GM19324 (cell line): ENCODE data around the gene DDX41.
"Not testable (repeated sequence)": the region's sequence is repeated elsewhere in the genome, so short reads cannot be mapped to it uniquely, and the experiment has no call there.

Experiments used
- ATAC-seq: cut with Tn5 transposase; IDR thresholded peaks from one replicate; pipeline ENCODE4 v1.9.1; 2021; ENCODE audit warnings: mild to moderate bottlenecking, moderate library complexity; ENCODE audit not compliant: unreplicated experiment, low FRiP score

The DDX41 gene

GRCh38 chr5:177516601-177517568, at the start of gene DDX41:
Gene DDX41, minus strand, starts transcription at chr5:177516961. Its CDS starts 16 bp downstream, at chr5:177516945.
- ATAC-seq: peak; percentile 83

GRCh38 chr5:177565046-177565445, 48.3 kb upstream of the DDX41 start:
- no peak for ATAC-seq

GRCh38 chr5:177559446-177559941, 42.7 kb upstream of the DDX41 start:
- ATAC-seq: not testable (repeated sequence)

GRCh38 chr5:177557796-177558195, 41.0 kb upstream of the DDX41 start:
- ATAC-seq: no peak

GRCh38 chr5:177557041-177557647, 40.4 kb upstream of the DDX41 start:
- no peak for ATAC-seq

GRCh38 chr5:177555665-177556064, 38.9 kb upstream of the DDX41 start:
- no peak for ATAC-seq

GRCh38 chr5:177555228-177555627, 38.5 kb upstream of the DDX41 start:
- no peak for ATAC-seq

- peak; percentile 79 for ATAC-seq
These were observed 37.8 kb upstream of the DDX41 start, which contains the start of gene FAM193B for GRCh38 chr5:177554474-177555111. Gene FAM193B, minus strand, starts transcription at chr5:177554563. Its CDS starts 105 bp downstream, at chr5:177554458.

GRCh38 chr5:177553671-177554429, 37.1 kb upstream of the DDX41 start:
- peak; percentile 46 for ATAC-seq

- no peak for ATAC-seq
These were observed 36.2 kb upstream of the DDX41 start for GRCh38 chr5:177552839-177553455.

GRCh38 chr5:177550122-177550521, 33.4 kb upstream of the DDX41 start:
- ATAC-seq: no peak

- ATAC-seq: no peak
These were observed 31.7 kb upstream of the DDX41 start for GRCh38 chr5:177548495-177548894.

GRCh38 chr5:177547736-177548135, 31.0 kb upstream of the DDX41 start:
- ATAC-seq: no peak

- ATAC-seq: no peak
These were observed 29.5 kb upstream of the DDX41 start for GRCh38 chr5:177546258-177546741.

GRCh38 chr5:177545487-177546257, 28.9 kb upstream of the DDX41 start:
- ATAC-seq: no peak

GRCh38 chr5:177542816-177543465, 26.2 kb upstream of the DDX41 start:
- ATAC-seq: no peak

GRCh38 chr5:177540438-177540837, 23.7 kb upstream of the DDX41 start:
- no peak for ATAC-seq

GRCh38 chr5:177539411-177539810, 22.6 kb upstream of the DDX41 start:
- ATAC-seq: no peak
